ENCODE data around the gene ARPP21.

- TF ChIP-seq CTCF (IDR thresholded peaks at IDR 0.05; ENCODE audit: extremely low read depth in 1 of 2, insufficient read depth in 1 of 2, low read depth in 1 of 2, low read length in 2 of 2): no peak
- TF ChIP-seq POLR2A (IDR thresholded peaks at IDR 0.05; ENCODE audit: low read depth, low read length): no peak
- TF ChIP-seq MYC (IDR thresholded peaks at IDR 0.05; ENCODE audit: low read depth, low read length): no peak
- no peak for TF ChIP-seq MAX (IDR thresholded peaks at IDR 0.05; ENCODE audit: insufficient read depth, insufficient read length)
- TF ChIP-seq POLR2AphosphoS5 (IDR thresholded peaks at IDR 0.05; ENCODE audit: insufficient read depth, low read depth, low read length): no peak
- TF ChIP-seq FOS (IDR thresholded peaks at IDR 0.05; ENCODE audit: borderline replicate concordance, insufficient read depth, low read length): no peak
- TF ChIP-seq EZH2 (IDR thresholded peaks at IDR 0.05; ENCODE audit: borderline replicate concordance, low read depth, low read length, severe bottlenecking): no peak
Observed at GRCh38 chr3:35638980-35639253, 408 bp upstream of the ARPP21 start.

All from endothelial cell of umbilical vein (primary cell).